AG09309 (cell line): Measurements from ENCODE around the gene ERF.

Source experiments
- DNase-seq: peaks from one replicate; pipeline ENCODE4 v3.0.0-alpha.2; 2010; ENCODE audit warnings: low read depth
- H3K4me3 ChIP-seq: 2 replicates; pipeline ENCODE4 v1.5.1; 2011; ENCODE audit warnings: mild to moderate bottlenecking, low read depth, low read length, moderate library complexity; ENCODE audit not compliant: control insufficient read depth
- TF ChIP-seq, protein P1 (sequence below): IDR thresholded peaks from 2 replicates; pipeline ENCODE4 v1.5.1; 2011; ENCODE audit warnings: mild to moderate bottlenecking, low read depth, low read length, inconsistent platforms; ENCODE audit not compliant: insufficient read depth, control insufficient read depth; ENCODE audit errors: missing control alignments

ERF gene

DNA sequence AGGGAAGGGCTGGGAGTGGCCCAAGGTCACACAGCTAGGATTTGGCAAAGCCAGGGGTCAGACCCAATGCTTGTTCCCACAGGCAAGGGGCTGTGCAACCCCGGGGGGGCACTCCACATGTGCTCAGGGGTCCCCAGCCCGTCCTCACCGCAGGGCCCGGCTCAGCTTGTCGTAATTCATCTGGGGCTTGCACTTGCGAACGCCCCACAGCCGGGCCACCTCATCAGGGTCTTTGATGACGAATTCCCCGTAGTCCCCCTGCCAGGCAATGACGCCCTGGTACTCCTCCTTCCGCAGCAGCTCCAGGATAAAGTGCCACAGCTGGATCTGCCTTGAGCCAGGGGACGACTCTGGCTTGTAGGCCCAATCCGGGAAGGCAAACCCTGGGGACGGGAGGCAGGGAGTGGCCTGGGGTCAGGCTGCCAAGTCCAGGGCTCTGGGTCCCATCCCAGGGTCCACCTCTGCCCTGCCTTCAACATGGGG lies 4.7 kb downstream of the ERF start:
- no peak overlapping the region; the same call in 1 of the 2 replicates for H3K4me3 ChIP-seq
- TF ChIP-seq, protein P1, sequence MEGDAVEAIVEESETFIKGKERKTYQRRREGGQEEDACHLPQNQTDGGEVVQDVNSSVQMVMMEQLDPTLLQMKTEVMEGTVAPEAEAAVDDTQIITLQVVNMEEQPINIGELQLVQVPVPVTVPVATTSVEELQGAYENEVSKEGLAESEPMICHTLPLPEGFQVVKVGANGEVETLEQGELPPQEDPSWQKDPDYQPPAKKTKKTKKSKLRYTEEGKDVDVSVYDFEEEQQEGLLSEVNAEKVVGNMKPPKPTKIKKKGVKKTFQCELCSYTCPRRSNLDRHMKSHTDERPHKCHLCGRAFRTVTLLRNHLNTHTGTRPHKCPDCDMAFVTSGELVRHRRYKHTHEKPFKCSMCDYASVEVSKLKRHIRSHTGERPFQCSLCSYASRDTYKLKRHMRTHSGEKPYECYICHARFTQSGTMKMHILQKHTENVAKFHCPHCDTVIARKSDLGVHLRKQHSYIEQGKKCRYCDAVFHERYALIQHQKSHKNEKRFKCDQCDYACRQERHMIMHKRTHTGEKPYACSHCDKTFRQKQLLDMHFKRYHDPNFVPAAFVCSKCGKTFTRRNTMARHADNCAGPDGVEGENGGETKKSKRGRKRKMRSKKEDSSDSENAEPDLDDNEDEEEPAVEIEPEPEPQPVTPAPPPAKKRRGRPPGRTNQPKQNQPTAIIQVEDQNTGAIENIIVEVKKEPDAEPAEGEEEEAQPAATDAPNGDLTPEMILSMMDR, result no peak
- DNase-seq, result no peak

DNA sequence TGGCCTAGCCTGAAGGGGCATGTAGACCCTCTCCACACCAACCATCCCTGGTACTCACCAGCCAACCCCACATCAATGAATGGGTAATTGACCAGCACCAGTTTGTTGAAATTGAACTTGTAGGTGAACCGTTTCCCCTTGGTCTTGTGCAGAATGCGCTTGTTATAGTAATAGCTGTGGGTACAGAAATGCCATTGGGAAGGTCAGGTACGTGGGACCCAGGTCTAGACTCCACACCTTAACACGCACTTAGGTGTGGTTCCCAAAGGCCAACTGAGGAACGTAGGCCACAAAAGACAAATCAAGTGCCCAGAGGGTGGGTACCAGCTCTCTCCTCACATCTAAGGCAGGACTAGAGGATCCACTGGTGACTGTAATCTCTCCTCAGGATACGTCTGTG lies 5.2 kb downstream of the ERF start:
- TF ChIP-seq, protein P1, result no peak
- no peak overlapping the region for H3K4me3 ChIP-seq

DNA sequence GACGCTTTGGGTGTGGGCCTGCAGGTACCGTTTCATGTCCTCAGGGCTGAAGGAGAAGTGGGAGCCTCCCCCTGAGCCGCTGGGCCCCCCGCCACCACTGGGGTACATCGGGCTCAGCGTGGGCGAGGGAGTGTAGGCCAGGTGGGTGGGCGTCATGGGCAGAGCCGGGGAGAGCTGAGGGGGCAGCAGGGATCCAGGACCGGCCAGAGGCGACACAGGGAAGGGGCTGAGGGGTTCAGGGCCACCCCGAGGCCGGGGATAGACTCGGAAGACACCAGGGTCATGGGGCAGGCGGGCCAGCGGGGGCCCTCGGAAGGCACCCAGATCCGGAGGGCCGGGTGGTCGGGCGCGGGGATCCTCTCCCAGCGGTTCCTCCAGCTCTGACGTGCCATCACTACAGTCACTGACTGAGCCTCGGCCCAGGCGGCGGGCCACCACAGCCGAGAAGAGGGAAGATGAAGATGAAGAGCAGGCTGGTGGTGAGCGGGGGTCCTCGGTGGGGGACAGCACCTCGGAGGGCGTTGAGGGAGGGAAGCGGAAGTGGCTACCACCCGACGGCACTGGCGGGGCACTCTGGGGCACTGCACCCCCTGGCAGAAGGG lies 5.7 kb downstream of the ERF start:
- no peak for DNase-seq
- TF ChIP-seq, protein P1, result no peak
- H3K4me3 ChIP-seq, result no peak overlapping the region

More for the DNA sequence above, 5.2 kb downstream of the ERF start:
- DNase-seq, result no peak

DNA sequence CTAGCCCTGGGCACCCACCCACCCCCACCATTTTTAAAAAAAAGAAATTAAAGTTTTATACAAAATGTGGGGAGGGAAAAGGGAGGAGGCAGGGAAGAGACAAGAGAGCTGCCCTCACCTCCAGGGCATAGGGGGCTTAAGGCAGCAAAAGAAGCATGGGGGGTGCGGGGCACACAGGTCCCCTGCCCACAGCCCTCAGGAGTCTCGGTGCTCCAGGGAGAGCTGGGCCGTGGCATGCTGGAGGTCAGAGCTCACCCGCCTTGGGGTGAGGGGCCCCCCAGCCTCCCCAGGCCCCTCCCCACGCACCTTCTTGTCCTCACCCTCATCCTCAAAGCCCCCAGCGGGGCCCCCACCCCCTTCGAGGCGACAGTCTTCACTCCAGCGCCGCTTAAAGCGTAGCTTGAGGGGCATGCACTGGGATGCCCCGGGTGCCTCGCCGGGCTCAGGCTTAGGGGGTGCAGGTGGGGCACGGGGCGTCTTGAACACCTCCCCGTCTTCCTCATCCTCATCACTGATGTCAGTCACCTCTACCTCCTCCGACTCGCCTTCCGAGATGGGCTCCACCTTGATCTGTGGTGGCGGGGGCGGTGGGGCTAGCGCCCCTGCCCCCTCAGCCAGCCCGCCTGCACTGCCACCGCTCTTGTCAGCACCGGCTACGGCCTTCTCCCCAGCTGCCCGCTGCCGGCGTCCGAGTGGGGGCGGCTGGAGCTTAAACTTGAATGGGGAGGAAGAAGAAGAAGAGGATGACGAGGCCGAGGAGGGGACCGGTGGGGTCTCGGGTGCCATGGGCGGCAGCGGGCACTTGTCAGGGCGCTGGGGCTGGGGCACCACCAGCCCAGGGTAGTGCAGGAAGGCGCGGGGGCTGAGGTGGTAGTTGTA lies 6.4 kb downstream of the ERF start:
- no peak for DNase-seq
- H3K4me3 ChIP-seq, result no peak overlapping the region
- TF ChIP-seq, protein P1, result no peak

DNA sequence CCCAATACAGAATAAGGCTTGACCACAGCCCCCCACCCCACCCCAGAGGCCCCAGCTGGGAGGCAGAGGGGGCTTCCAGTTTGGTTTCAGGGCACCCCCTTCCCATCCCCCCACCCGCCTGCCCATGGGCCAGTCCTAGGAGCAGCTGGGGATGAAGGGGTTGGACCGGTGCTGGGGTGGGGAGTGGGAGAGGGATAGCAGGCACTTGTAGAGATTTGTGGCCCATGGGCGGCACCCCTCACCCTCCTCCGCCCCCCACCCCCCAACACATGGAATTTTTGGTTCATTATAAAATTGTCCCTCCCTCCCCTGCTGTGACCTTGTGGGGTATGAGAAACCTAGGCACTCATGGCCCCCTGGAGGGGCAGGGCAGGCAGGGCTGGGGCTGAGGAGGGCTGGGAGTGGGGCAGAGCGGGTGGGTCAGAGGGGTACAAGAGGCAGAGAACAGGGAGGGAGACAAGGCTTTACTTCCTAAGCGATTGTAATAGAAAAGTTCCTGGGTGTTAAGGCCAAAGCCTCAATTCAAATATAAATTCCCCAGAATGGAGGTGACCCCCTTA lies 7.2 kb downstream of the ERF start:
- no peak overlapping the region for H3K4me3 ChIP-seq
- no peak for DNase-seq
- TF ChIP-seq, protein P1, result no peak

DNA sequence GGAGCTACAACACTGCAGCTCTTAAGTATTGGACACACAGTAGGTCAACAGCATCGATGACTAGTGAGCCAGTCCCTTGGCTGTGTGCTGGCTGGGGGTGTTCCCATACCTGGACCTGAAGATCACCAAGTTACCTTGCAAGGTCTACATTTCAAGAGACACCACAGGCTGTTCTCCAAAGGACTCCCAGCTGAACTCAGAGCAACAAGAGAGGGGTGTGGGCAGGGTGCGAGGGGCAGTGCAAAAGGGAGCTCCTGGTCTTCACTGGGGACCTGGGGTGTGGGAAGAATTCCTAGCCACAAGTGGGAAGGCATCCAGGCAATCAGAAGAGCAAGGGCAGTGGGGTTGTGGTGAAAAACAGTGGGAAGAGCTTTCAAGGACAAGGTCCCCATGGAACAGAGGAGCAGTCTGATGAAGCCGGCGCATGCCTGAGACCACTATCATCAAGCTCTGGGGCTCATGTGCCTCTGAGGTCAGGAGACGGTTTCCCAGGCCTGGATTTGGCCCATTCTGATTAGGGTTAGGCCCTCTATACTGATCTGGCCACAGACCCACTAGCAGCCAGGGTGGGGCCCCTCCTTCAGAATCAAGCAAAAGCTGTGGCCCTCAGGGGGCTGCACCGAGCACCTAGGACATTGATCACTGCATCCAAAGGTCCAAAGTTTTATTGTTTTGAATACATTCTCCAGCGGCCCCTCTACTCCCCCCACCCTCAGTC lies 7.8 kb downstream of the ERF start:
- TF ChIP-seq, protein P1, result no peak
- H3K4me3 ChIP-seq, result no peak overlapping the region
- DNase-seq, result no peak
